ENCODE measurements around the gene ABCC8.

GRCh38 chr11:17414992-17415391 is 61.7 kb downstream of the ABCC8 start:
- TF ChIP-seq POLR2AphosphoS5 (IDR thresholded peaks at IDR 0.05; ENCODE audit: low read depth, low read length) (no peak), POLR2A (IDR thresholded peaks at IDR 0.05; ENCODE audit: low read depth, low read length) (no peak)

Measured in GM12892 (cell line).